Measurements from ENCODE around the gene GUCY1A1.

- TF ChIP-seq CTCF (conservative IDR thresholded peaks at IDR 0.05) = no peak
- no peak for TF ChIP-seq ZFX (IDR thresholded peaks at IDR 0.05)
Measured at GRCh38 chr4:155629956-155630355, 36.7 kb upstream of the GUCY1A1 start.
